ENCODE data around the gene IFI30. TPM values are rescaled to one million over a fixed set of nuclear protein-coding genes. Genes with fewer than 3 reads are reported as not detected.

The IFI30 gene
- total RNA-seq, 4 donors from 2014 or later, result 22.4 to 92.8 (median 42.9) TPM

DNA sequence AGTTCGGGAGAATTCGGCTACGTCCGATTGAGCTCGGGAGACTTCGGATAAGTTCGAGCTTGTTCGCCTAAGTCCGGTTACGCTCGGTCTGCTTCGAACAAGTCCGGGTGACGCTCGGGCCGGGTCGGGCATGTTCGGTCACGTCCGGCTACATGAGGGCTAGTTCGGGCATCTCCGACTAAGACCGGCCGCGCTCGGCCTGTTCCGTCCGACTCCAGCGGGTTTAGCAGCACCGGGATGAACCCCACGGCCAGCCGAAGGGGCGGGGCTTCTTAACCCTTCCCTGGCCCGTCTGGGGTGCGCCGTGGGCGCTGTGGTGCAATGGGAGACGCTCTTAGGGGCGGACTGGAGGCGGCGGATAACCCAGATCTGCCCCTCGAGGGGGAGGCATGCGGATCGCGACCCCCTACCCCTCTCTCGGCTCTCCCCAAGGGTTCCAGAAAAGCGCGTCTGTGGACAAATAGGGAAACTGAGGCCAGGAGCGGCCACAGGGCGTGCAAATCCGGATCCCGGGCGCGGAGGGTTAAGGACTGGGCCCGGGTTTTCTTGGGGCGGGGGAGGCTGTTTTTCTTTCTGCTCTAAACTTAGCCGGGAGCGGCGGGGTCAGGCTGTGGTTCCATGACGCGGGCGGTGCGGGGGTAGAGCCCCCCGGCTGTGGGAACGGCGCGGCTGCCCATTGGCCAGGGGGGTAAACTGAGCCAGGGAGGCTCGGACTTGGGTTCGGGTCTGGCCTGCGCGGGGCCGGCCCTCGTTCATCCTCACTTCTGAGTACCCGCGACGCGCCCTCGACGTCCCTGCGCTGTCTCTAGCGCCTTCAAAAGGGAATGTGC is 51.1 kb downstream of the IFI30 start:
- H3K4me1 ChIP-seq, result peaks cover 19 to 37% (median 32%) of the 10 kb centered on the region in 4 donors
- no peaks in the 10 kb centered on the region for H3K9me3 ChIP-seq
- peaks cover 0 to 78% (median 27%) of the 10 kb centered on the region in 4 donors for H3K27me3 ChIP-seq
- H3K27ac ChIP-seq (replicated peaks in 1 of 4), result peak overlapping the region; percentile 35 to 62 (median 47)
- peak; percentile 99 for DNase-seq (ENCODE audit: extremely low spot score)
- TF ChIP-seq POLR2AphosphoS5 (IDR thresholded peaks at IDR 0.05), result peak in 1 of 2 donors; percentile 71
- no peak for TF ChIP-seq CTCF (IDR thresholded peaks at IDR 0.05)
- no peak for TF ChIP-seq POLR2A (IDR thresholded peaks at IDR 0.05; ENCODE audit: low read depth)
- H3K4me3 ChIP-seq, result peak overlapping the region; percentile 48 to 56 (median 50)
- intact Hi-C loops (cut with DNase I), result no loop called here
- no peaks in the 10 kb centered on the region for H3K36me3 ChIP-seq
- WGBS, result 0% methylated on average over 17 of the region's 81 CpGs

DNA sequence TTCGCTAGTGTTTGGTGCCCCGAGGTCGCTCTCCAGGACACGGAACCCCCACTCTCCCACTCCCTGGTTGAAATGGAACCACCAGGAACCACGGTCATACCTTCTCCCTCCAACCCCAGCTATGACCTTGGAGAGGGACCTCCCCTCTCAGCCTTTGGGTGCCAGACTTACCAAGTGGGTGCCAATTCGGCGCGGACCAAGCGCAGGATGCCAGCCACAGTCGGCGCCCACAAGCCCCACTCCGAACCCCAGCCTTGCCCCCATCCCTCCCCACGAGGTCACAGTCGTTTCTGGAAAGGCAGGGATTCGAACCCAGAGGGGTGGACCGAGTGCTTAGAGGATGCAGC is 51.7 kb downstream of the IFI30 start:
- intact Hi-C loops (cut with DNase I), result no loop called here
- Histone ChIP-seq H3K27me3 (peaks cover 0 to 79% (median 27%) of the 10 kb centered on the region in 4 donors), H3K9me3 (no peaks in the 10 kb centered on the region), H3K36me3 (no peaks in the 10 kb centered on the region), H3K27ac (replicated peaks in 1 of 4) (peak overlapping the region; percentile 35 to 62 (median 47)), H3K4me1 (peaks cover 19 to 37% (median 32%) of the 10 kb centered on the region in 4 donors), H3K4me3 (peak overlapping the region in 3 of 4 donors; percentile 48 to 51 (median 50))
- WGBS, result 40% methylated on average over 5 of the region's 16 CpGs
- TF ChIP-seq CTCF (IDR thresholded peaks at IDR 0.05) (no peak), EP300 (IDR thresholded peaks at IDR 0.05) (no peak), POLR2AphosphoS5 (IDR thresholded peaks at IDR 0.05) (no peak), POLR2A (IDR thresholded peaks at IDR 0.05; ENCODE audit: low read depth) (no peak)
- no peak for DNase-seq (ENCODE audit: extremely low spot score)

- Histone ChIP-seq H3K9me3 (no peaks in the 10 kb centered on the region), H3K36me3 (no peaks in the 10 kb centered on the region), H3K4me1 (peaks cover 19 to 32% (median 30%) of the 10 kb centered on the region in 4 donors), H3K27me3 (peaks cover 0 to 79% (median 24%) of the 10 kb centered on the region in 4 donors), H3K4me3 (peak within 1 kb of the TSS; percentile 21 to 51 (median 49)), H3K27ac (replicated peaks in 1 of 4) (peak within 1 kb of the TSS; percentile 35 to 62 (median 47))
- no peak for DNase-seq (ENCODE audit: extremely low spot score)
- intact Hi-C loops (cut with DNase I), result no loop called here
- WGBS, result 14% methylated on average over 26 of the region's 51 CpGs
- no peak for TF ChIP-seq CTCF (IDR thresholded peaks at IDR 0.05)
- no peak for TF ChIP-seq EP300 (IDR thresholded peaks at IDR 0.05)
- no peak for TF ChIP-seq POLR2AphosphoS5 (IDR thresholded peaks at IDR 0.05)
- no peak for TF ChIP-seq POLR2A (IDR thresholded peaks at IDR 0.05; ENCODE audit: low read depth)
Observed at GRCh38 chr19:18225702-18226468, 52.3 kb downstream of the IFI30 start, which contains the start of gene PDE4C. TSS of gene PDE4C (minus strand) at chr19:18226438. CDS start at chr19:18226415, 23 bp downstream.

GRCh38 chr19:18226956-18227780 is 53.6 kb downstream of the IFI30 start:
- 77% methylated on average over 16 of the region's 18 CpGs for WGBS
- no peaks in the 10 kb centered on the region for H3K9me3 ChIP-seq

More at GRCh38 chr19:18226956-18227780, 53.6 kb downstream of the IFI30 start:
- intact Hi-C loops (cut with DNase I), result no loop called here
- TF ChIP-seq POLR2A (IDR thresholded peaks at IDR 0.05; ENCODE audit: low read depth) (no peak), EP300 (IDR thresholded peaks at IDR 0.05) (no peak), CTCF (IDR thresholded peaks at IDR 0.05) (no peak), POLR2AphosphoS5 (IDR thresholded peaks at IDR 0.05) (no peak)
- Histone ChIP-seq H3K27me3 (peaks cover 0 to 79% (median 25%) of the 10 kb centered on the region in 4 donors), H3K4me1 (peaks cover 19 to 36% (median 31%) of the 10 kb centered on the region in 4 donors), H3K4me3 (no peak overlapping the region), H3K27ac (replicated peaks in 1 of 4) (no peak overlapping the region), H3K36me3 (no peaks in the 10 kb centered on the region)
- no peak for DNase-seq (ENCODE audit: extremely low spot score)
